HL-60 (cell line): ENCODE data around the gene SLC26A3.

ENCODE experiments used
- GABPA ChIP-seq: IDR thresholded peaks from 2 replicates; pipeline ENCODE4 v1.6.1; 2012; ENCODE audit warnings: low read depth
- SPI1 ChIP-seq: IDR thresholded peaks from 2 replicates; pipeline ENCODE4 v1.6.1; 2012; ENCODE audit warnings: low read depth, mild to moderate bottlenecking, borderline replicate concordance
- TF ChIP-seq, protein P1 (sequence below): IDR thresholded peaks from one replicate; pipeline ENCODE4 v1.5.1; 2011; ENCODE audit warnings: low read length, control low read depth, inconsistent platforms; ENCODE audit not compliant: insufficient read depth
- TF ChIP-seq, protein P2 (sequence below): IDR thresholded peaks from 2 replicates; pipeline ENCODE4 v1.6.1; 2012; ENCODE audit warnings: low read depth; ENCODE audit not compliant: insufficient replicate concordance

DNA sequence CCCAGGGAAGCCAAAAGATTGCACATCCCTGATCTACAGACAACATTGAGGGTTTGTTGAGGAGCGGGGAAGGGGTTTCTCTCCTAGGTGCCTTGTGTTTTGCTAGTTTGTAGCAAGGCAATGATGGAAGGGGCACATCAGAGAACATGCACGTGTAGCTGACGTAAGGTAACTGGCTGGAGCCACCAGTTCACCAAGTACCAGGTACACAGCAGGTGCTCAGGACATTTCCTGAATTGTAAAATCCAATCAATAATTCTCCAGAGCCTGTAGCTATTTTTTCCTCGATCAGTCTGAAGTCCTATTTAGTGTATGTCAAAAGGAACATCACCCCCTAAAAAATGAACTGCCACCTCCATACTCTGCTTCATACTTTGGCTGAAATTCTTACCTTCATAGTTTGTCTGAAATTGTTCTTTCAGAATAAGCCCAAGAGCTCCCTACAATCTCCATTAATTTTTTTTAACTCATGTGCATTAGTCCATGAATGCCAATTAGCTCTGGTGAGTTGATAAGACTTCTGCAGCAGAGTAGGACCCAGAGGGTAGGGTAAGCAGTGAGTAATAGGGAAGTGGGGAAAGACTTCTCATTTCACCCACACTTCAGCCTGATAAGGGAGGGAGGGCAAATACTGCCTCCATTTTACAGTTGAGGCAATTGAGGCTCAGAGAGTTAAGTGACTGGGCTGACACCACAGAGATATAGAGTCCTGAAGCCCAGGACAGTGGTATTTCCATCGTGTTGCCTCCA is 36.0 kb upstream of the SLC26A3 start:
- TF ChIP-seq GABPA (no peak), SPI1 (peak; percentile 79)
- TF ChIP-seq, protein P1, sequence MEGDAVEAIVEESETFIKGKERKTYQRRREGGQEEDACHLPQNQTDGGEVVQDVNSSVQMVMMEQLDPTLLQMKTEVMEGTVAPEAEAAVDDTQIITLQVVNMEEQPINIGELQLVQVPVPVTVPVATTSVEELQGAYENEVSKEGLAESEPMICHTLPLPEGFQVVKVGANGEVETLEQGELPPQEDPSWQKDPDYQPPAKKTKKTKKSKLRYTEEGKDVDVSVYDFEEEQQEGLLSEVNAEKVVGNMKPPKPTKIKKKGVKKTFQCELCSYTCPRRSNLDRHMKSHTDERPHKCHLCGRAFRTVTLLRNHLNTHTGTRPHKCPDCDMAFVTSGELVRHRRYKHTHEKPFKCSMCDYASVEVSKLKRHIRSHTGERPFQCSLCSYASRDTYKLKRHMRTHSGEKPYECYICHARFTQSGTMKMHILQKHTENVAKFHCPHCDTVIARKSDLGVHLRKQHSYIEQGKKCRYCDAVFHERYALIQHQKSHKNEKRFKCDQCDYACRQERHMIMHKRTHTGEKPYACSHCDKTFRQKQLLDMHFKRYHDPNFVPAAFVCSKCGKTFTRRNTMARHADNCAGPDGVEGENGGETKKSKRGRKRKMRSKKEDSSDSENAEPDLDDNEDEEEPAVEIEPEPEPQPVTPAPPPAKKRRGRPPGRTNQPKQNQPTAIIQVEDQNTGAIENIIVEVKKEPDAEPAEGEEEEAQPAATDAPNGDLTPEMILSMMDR = no peak
- TF ChIP-seq, protein P2, sequence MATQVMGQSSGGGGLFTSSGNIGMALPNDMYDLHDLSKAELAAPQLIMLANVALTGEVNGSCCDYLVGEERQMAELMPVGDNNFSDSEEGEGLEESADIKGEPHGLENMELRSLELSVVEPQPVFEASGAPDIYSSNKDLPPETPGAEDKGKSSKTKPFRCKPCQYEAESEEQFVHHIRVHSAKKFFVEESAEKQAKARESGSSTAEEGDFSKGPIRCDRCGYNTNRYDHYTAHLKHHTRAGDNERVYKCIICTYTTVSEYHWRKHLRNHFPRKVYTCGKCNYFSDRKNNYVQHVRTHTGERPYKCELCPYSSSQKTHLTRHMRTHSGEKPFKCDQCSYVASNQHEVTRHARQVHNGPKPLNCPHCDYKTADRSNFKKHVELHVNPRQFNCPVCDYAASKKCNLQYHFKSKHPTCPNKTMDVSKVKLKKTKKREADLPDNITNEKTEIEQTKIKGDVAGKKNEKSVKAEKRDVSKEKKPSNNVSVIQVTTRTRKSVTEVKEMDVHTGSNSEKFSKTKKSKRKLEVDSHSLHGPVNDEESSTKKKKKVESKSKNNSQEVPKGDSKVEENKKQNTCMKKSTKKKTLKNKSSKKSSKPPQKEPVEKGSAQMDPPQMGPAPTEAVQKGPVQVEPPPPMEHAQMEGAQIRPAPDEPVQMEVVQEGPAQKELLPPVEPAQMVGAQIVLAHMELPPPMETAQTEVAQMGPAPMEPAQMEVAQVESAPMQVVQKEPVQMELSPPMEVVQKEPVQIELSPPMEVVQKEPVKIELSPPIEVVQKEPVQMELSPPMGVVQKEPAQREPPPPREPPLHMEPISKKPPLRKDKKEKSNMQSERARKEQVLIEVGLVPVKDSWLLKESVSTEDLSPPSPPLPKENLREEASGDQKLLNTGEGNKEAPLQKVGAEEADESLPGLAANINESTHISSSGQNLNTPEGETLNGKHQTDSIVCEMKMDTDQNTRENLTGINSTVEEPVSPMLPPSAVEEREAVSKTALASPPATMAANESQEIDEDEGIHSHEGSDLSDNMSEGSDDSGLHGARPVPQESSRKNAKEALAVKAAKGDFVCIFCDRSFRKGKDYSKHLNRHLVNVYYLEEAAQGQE = no peak
